Fibroblast of skin of scalp (primary cell): Measurements from ENCODE around the gene CHST15.
A peak's percentile ranks its signal among the peaks of the same experiment; 100 is the strongest.

Experiments used
- DNase-seq: peaks from one replicate; pipeline ENCODE4 v3.0.0-alpha.2; 2013

CHST15 gene

DNA sequence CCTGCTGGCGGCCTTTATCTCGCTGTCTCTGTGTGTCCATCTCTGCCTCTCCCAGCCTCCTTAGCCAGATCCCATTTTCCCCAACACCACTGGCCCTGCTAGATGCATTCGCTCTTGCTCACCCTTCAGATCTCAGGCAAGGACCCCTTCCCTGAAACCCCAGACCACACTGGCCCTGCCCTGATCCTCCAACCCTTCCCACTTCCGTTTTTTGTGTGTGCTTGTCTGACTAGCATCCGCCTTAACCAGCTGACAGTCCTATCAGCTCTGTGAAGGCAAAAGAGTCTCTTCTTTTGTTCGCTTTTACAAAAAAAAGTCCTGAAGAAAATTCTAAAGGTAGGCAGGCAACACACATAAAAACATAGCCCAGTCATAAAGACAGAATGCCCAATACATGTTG lies 28.7 kb downstream of the CHST15 start:
- DNase-seq, result no peak

- DNase-seq, result peak; percentile 78
Observed at GRCh38 chr10:124063750-124064603, 29.4 kb downstream of the CHST15 start.

DNA sequence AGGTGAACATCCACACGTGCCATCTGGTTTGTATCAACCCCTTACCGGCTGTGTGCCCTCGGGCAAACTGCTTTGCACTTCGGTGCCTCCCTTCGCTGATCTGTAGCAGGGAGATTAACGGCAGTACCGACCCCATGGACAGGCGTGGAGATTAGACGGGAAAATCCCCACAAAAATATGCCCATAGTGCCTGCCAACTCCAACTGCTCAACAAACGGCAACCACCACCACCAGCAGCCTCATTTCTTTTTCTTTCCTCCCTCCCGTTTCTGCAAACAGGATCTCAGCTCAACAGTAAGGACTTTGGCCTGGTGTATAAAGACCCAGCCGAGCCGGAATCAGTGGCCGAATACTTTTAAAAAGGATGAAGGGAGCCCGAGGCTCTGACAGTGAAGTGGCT lies 31.0 kb downstream of the CHST15 start:
- no peak for DNase-seq

GRCh38 chr10:124061030-124061429 lies 32.4 kb downstream of the CHST15 start:
- DNase-seq, result no peak

GRCh38 chr10:124060148-124060720 lies 33.2 kb downstream of the CHST15 start:
- no peak for DNase-seq

DNA sequence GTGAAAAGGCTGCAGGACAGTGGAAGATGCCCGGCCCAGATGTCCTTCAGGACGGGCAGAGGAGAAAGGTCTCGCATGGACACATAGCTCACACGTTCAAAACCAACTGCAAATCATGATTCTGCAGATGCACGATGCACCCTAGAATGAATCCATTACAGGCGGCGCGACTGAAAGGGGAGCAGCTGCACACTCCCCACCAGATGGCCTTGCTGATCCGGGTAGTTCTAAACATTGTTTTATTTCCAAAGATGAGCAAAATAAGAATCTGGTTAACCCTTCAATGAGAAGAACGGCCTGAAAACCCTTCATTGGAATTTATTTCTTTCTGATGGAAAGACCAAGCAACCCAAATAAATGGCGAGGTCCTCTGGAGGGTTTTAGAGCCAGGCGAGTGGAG lies 33.8 kb downstream of the CHST15 start:
- no peak for DNase-seq

DNA sequence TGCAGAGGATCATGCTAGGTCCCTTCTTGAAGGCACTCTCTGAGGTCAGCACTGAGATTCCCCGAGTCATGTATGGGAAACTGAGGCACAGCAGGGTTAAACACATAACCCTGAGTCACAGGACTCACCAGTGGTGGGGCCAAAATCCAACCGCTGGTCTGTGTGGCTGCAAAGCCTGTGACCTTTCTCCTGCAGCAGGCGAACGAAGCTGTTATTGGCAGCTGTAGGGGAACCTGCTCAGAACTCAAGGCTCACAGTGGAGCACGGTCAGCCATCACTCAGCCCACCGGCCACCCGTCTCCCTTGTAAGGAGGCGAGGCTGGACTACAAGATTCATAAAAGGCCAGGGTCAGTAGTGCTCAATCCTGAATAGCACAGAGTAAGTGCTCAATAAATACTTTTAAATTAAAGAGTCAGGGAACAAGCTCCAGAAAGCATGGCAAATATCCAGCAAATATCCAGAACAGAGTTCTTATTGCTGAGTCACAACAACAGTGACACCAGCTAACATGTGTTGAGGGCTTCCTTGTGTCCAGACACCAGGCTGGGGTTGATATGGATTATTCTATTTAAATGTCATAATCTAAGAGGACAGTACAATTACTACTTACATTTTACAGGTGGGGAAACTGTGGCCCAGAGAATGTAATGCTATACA lies 34.9 kb downstream of the CHST15 start:
- DNase-seq, result peak; percentile 18

DNA sequence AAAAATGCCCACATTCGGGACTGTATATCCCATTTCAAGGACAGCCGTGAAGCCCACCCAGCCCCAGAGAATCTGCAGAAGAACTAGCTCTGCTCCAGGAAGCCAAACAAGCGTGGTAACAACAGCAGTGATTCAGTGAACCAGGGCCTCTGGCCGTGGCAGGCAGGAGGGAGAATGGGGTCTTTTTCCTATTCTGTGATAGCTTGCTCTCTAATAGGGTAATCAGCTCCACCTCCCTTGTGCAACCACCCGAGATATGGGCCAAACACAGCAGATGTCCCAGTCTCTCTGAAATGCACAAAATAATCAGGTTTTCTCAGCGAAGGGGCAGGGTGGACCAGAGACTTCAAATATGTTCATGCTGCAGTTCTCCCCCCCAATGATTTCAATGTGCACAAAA lies 35.8 kb downstream of the CHST15 start:
- no peak for DNase-seq

GRCh38 chr10:124056337-124056980 lies 36.9 kb downstream of the CHST15 start:
- no peak for DNase-seq

DNA sequence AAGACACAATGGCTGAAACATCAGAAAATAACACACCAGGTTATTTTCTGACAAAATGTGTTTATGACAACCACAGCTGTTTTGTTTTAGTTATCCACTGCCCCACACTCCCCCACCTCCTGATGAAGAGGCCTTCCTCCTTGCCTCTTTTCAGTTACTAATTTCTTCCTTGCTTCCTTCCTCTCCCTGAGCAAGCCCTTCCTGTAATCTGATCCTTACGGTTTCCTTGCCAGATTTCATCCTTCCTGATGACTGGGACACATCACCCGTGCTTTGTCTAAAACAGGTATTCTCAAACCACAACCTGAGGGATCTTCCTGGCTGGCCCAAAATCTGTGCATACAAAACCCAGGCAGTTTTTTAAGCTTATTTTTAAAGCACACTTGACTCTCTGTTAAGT lies 39.4 kb downstream of the CHST15 start:
- DNase-seq, result no peak

- DNase-seq, result no peak
Observed at GRCh38 chr10:124052561-124052960, 40.8 kb downstream of the CHST15 start.

DNA sequence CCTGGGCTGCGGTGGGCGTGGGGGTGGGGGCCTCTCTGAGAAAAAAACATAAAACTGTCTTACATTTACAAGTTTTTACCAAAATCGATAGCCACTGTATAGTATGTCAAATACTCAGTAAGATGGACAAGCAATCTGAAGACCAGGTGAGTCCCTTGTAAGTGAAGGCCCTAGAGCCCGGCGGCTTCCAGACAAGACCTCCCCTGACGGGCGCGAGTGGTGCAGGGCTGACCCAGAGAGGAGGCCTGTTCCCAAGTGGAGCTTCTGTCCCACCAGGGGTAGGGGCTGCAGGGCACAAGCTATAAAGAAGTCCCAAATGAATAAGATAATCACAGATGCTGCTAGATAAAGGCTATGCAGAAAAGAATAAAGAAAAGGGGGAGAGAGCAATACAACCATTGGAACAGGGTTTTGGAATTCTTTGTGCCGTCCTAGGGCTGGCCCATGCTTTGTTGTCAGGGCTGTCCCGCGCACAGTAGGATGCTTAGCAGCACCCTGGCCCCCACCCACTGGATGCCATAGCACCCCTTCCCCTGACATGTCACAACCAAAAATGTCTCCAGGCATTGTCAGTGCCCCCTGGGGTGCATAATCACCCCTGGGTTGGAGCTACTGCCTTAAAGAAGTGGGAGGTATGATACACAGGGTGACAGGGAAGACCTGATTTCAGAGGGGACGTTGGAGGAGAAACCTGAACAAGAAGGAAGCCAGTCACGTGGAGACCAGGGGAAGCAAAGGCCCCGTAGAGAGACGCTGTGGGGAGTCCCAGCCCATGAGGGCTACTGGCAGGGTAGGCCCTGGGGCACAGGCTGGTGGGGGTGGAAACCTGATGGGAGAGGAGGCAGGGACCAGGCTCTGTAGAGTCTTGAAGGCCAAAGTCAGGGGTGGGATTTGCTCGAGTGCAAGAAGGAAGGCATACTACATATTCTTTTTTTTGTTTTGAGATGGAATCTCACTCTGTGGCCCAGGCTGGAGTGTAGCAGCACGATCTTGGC lies 43.1 kb downstream of the CHST15 start:
- DNase-seq, result no peak

GRCh38 chr10:124049484-124049883 lies 43.9 kb downstream of the CHST15 start:
- DNase-seq, result no peak

DNA sequence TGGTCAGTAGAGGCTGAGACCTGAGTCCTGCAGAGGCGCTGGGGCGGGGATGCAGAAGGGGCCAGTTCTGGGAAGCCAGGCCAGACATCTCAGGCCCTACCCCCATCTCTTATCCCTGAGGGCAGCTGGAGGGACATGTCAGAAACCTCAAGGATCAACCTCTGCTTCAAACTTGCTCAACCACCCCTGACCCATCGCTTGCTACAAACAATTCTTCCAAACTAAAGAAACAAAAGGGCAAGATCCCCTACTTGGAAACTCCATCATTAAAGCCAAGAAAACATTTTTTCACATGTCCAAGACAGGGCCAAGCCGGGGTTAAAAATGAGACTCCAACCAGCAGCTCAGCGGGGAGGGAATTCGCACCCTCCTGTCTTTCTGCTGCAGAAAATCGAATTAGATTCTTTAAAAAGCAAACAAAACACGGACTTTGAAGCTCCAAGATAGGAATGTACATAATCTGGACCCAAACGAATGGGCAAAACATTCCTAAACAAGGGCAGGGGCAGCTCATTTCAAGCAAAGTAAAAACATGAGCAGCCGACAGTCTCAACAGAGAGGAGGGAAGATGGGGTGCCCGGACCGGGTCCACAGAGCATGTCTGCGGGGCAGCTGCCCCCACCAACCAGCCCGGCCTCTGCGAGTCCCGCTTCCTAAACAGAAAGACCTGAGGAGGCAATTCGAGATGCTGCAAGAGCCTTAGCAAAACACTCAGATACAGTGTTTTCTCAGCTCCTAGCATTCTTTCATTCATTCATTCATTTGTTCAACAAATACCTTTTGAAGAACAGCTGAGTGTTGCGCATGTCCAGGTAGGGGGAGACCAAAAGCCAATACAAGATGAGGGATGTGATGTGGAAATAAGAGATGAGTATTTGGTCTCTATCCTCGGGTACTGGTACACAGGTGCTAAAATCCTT lies 44.8 kb downstream of the CHST15 start:
- no peak for DNase-seq

DNA sequence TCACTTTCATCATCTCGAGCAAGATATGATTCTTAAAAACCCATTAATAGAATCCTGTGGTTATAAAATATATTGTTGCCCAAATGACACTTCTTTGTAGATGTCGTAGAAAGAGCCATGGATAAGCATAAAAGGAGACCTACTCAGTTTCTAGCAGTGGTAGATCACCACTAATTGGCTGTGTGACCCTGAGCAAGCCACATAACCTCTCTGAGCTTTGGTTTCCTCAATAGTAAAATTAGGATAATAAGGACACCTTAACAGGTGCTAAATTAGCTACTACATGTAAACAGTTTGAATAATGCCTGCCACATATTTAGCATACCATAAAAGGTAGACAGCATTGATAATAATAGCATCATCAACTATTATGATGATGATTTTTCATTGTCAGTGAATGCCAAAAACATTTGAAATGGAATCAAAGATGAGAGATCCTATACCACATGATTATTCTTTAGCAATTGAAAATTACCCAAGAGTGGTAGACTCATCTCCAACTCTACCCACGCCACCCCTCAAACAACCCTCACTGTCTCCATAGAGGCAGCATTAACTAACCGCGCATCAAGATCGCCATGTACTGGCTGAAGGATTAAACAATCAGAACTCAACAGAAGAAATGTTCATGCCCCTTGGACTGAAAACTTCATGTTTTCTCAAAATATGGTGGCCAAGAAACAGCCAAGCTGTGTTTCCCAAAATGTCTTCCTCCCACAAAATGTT lies 45.8 kb downstream of the CHST15 start:
- no peak for DNase-seq

- no peak for DNase-seq
Observed at GRCh38 chr10:124045801-124046355, 47.5 kb downstream of the CHST15 start.

- DNase-seq, result no peak
Observed at GRCh38 chr10:124045276-124045675, 48.1 kb downstream of the CHST15 start.

DNA sequence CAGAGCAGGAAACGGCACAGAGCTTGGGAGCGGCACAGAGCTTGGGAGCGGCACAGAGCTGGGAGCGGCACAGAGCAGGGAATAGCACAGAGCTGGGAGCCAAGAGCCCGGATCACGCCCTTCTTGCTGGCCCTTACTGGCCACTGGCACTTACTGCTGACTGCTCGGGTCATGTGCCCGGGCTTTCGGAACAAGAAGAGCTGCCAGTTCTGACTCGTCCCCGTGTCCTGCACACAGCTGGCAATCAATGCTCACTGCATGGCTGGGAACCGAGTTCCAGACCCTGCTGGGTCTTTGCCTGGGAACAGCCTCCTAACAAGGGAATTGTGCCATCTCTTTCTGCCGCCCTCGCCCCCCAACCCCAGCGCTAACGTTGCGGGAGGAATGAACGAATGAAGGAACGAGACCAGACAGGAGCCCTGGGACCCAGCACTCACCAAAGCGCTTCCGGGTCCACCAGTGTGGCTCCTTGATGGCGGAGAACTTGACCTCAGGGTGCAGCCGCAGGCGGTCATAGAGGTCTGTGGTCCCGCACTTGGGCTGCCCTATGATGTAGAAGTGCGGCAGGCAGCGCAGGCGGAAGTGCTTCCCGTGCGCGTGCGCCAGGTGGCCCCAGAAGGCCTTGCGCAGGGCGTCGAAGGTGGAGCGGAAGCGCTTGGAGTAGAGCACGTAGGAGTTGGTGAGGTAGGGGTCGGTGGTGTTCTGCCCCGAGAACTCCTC lies 49.1 kb downstream of the CHST15 start:
- no peak for DNase-seq
